Stimulated activated CD4-positive, alpha-beta T cell treated with anti-CD3 and anti-CD28 coated beads, Interleukin-12 subunit alpha, Interleukin-12 subunit beta, amount 100 ng/mL, for 4 hours (primary cell): ENCODE measurements around the gene SLC22A1.
"Not testable (repeated sequence)": the region's sequence is repeated elsewhere in the genome, so short reads cannot be mapped to it uniquely, and the experiment has no call there.

Experiments
- DNase-seq: peaks from one replicate; pipeline ENCODE4 v3.0.0-alpha.2; 2020

Gene SLC22A1

GRCh38 chr6:160121558-160121957 is at the start of gene SLC22A1:
Gene SLC22A1 (plus strand): TSS chr6:160121815. CDS start chr6:160121936, 121 bp downstream.
- no peak for DNase-seq

- DNase-seq, result no peak
These were observed 48.3 kb upstream of the SLC22A1 start for GRCh38 chr6:160073272-160073671.

GRCh38 chr6:160076009-160076408 is 45.6 kb upstream of the SLC22A1 start:
- DNase-seq, result no peak

GRCh38 chr6:160077024-160077423 is 44.6 kb upstream of the SLC22A1 start:
- DNase-seq, result no peak

GRCh38 chr6:160077526-160077925 is 44.1 kb upstream of the SLC22A1 start:
- no peak for DNase-seq

- no peak for DNase-seq
These were observed 42.5 kb upstream of the SLC22A1 start for GRCh38 chr6:160078883-160079685.

- no peak for DNase-seq
These were observed 42.0 kb upstream of the SLC22A1 start for GRCh38 chr6:160079686-160080043.

GRCh38 chr6:160080097-160080496 is 41.5 kb upstream of the SLC22A1 start:
- DNase-seq, result no peak

- no peak for DNase-seq
These were observed 40.2 kb upstream of the SLC22A1 start for GRCh38 chr6:160081398-160081797.

GRCh38 chr6:160082627-160083026 is 39.0 kb upstream of the SLC22A1 start:
- no peak for DNase-seq

- DNase-seq, result no peak
These were observed 37.3 kb upstream of the SLC22A1 start for GRCh38 chr6:160084198-160084776.

- no peak for DNase-seq
These were observed 36.4 kb upstream of the SLC22A1 start for GRCh38 chr6:160085226-160085625.

- no peak for DNase-seq
These were observed 35.7 kb upstream of the SLC22A1 start for GRCh38 chr6:160085713-160086505.

GRCh38 chr6:160086754-160087153 is 34.9 kb upstream of the SLC22A1 start:
- DNase-seq, result no peak

- peak; percentile 6 for DNase-seq
These were observed 33.4 kb upstream of the SLC22A1 start for GRCh38 chr6:160088069-160088783.

GRCh38 chr6:160088784-160089533 is 32.7 kb upstream of the SLC22A1 start:
- no peak for DNase-seq

- DNase-seq, result no peak
These were observed 32.1 kb upstream of the SLC22A1 start for GRCh38 chr6:160089534-160089897.

- not testable (repeated sequence) for DNase-seq
These were observed 31.0 kb upstream of the SLC22A1 start for GRCh38 chr6:160090442-160091239.

- not testable (repeated sequence) for DNase-seq
These were observed 29.4 kb upstream of the SLC22A1 start for GRCh38 chr6:160092176-160092575.

- no peak for DNase-seq
These were observed 29.0 kb upstream of the SLC22A1 start for GRCh38 chr6:160092602-160093001.

- no peak for DNase-seq
These were observed 28.6 kb upstream of the SLC22A1 start for GRCh38 chr6:160093061-160093460.

GRCh38 chr6:160093946-160094345 is 27.7 kb upstream of the SLC22A1 start:
- no peak for DNase-seq
